Body of pancreas (tissue), 4 donors: ENCODE data around the gene ZNF516. TPM values are rescaled to one million over a fixed set of nuclear protein-coding genes. Genes with fewer than 3 reads are reported as not detected.

ENCODE experiments used
- ATAC-seq: fragments of 150-250 bp; one replicate; pipeline ENCODE4 v1.9.1; 2016
- DNase-seq, 4 donors: peaks; one replicate each; pipeline ENCODE4 v3.0.0-alpha.2; 2019
- H3K27ac ChIP-seq, 4 donors: fragments of 200-600 bp; sonication (generic); 1 replicate in 3 of 4; 2 replicates in 1 of 4; pipeline versions ENCODE4 v1.5.1 to v1.6.1; 2016 to 2019; ENCODE audit warnings: mild to moderate bottlenecking in 1 of 4, mixed read lengths in 1 of 4, moderate library complexity in 1 of 4
- H3K27me3 ChIP-seq, 2 donors: fragments of 200-600 bp; sonication (generic); one replicate each; pipeline ENCODE4 v1.6.0; 2016; ENCODE audit warnings: mild to moderate bottlenecking in 1 of 2
- H3K36me3 ChIP-seq, 2 donors: fragments of 200-600 bp; sonication (generic); replicated peaks in 1 of 2; 2 replicates each; pipeline ENCODE4 v1.5.1; 2016; ENCODE audit warnings: low read depth in 2 of 2; ENCODE audit not compliant: insufficient read depth in 1 of 2
- H3K4me1 ChIP-seq: fragments of 200-600 bp; sonication (generic); one replicate; pipeline ENCODE4 v1.6.0; 2016
- H3K4me3 ChIP-seq, 2 donors: fragments of 200-600 bp; sonication (generic); 1 replicate in 1 of 2; 2 replicates in 1 of 2; pipeline ENCODE4 v1.5.1; 2016 to 2019
- H3K9me3 ChIP-seq, 3 donors: fragments of 200-600 bp; sonication (generic); 1 replicate in 2 of 3; 2 replicates in 1 of 3; pipeline ENCODE4 v1.5.1; 2016
- CTCF ChIP-seq, 7 experiments: fragments of 450-650 bp in 4 of 7; fragments of 200-600 bp in 3 of 7; sonication (generic) in 3 of 7; IDR thresholded peaks; one replicate each; pipeline ENCODE4 v1.5.1; 2016 to 2019; ENCODE audit warnings: antibody characterized with exemption in 7 of 7
- POLR2A ChIP-seq, 3 donors: fragments of 450-650 bp; IDR thresholded peaks; one replicate each; pipeline ENCODE4 v1.6.1; 2016; ENCODE audit warnings: antibody characterized with exemption in 3 of 3, mild to moderate bottlenecking in 2 of 3
- WGBS, 2 donors: methylation state at CpG; one replicate each; pipeline ENCODE4 v1.1.5; 2017; 5-methylcytosine and 5-hydroxymethylcytosine counted together
- intact Hi-C: fragments of 100-400 bp; cut with DNase I; formaldehyde crosslinking; loops from one replicate; pipeline ENCODE4 v1.15.1; 2023
- total RNA-seq, 2 donors: library from RNA; depleted of rRNA; stranded (reverse); fragments of >200 nt; gene quantifications; one replicate each; pipeline ENCODE4 v1.1.0, GENCODE V29; 2016

The ZNF516 gene
- total RNA-seq, 2 donors from 2014 or later = 13.5 to 16.5 TPM

GRCh38 chr18:76464281-76465259 is 30.5 kb downstream of the ZNF516 start:
- intact Hi-C loops = no loop called here
- no peak for TF ChIP-seq CTCF (IDR thresholded peaks at IDR 0.05)
- no peaks in the 10 kb centered on the region for H3K27me3 ChIP-seq
- H3K36me3 ChIP-seq = no peaks in the 10 kb centered on the region
- DNase-seq = no peak
- peaks cover 13% of the 10 kb centered on the region for H3K4me1 ChIP-seq
- no peaks in the 10 kb centered on the region for H3K9me3 ChIP-seq
- 90 to 94% methylated on average over 17 to 18 of the region's 19 CpGs for WGBS, 2 donors
- H3K4me3 ChIP-seq = no peak overlapping the region
- no peak overlapping the region for H3K27ac ChIP-seq
- ATAC-seq = no peak

DNA sequence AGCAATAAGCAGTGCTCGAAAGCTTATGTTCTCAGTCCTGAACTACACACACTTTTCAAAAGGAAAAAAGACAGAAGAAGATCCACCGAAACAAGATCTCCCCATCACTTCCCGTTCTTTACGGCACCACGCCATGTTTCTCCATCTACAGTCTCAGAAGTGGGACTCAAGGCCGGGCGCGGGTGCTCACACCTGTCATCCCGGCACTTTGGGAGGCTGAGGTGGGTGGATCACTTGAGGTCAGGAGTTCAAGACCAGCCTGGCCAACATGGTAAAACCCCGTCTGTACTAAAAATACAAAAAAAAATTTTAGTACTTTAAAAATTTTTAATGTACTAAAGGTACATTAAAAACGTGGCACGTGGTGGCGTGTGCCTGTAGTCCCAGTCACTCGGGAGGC is 31.2 kb downstream of the ZNF516 start:
- Histone ChIP-seq H3K4me3 (no peak overlapping the region), H3K4me1 (peaks cover 20% of the 10 kb centered on the region), H3K36me3 (no peaks in the 10 kb centered on the region), H3K9me3 (no peaks in the 10 kb centered on the region), H3K27me3 (no peaks in the 10 kb centered on the region), H3K27ac (no peak overlapping the region)
- TF ChIP-seq POLR2A (IDR thresholded peaks at IDR 0.05) (no peak), CTCF (IDR thresholded peaks at IDR 0.05) (no peak)
- 89 to 93% methylated on average over 14 of the region's 14 CpGs for WGBS, 2 donors
- no peak for DNase-seq
- no peak for ATAC-seq
- intact Hi-C loops = no loop called here

DNA sequence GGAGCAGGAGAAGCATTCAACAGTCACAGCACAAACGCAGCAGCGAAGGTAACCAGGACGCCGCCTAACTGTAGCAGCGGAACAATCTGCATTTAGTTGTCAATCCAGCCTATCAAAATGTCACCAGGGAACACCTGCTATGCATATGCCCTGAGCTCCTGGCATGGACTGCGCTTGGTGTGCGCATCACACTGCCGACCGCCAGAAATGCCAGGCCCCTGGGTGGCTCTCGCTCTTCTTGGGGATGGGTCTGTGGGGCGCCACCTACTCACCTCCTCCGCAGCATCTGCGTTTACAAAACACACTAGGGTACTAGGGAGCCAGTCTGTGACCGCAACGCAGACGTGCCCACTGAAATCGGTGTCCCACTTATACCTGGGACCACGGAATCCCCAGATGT is 31.7 kb downstream of the ZNF516 start:
- intact Hi-C loops = no loop called here
- Histone ChIP-seq H3K4me3 (no peak overlapping the region), H3K27me3 (no peaks in the 10 kb centered on the region), H3K9me3 (no peaks in the 10 kb centered on the region), H3K4me1 (peaks cover 21% of the 10 kb centered on the region), H3K36me3 (no peaks in the 10 kb centered on the region), H3K27ac (no peak overlapping the region)
- TF ChIP-seq POLR2A (IDR thresholded peaks at IDR 0.05) (no peak), CTCF (IDR thresholded peaks at IDR 0.05) (no peak)
- WGBS, 2 donors = 94 to 95% methylated on average over 13 to 18 of the region's 18 CpGs
- ATAC-seq = no peak
- no peak for DNase-seq

DNA sequence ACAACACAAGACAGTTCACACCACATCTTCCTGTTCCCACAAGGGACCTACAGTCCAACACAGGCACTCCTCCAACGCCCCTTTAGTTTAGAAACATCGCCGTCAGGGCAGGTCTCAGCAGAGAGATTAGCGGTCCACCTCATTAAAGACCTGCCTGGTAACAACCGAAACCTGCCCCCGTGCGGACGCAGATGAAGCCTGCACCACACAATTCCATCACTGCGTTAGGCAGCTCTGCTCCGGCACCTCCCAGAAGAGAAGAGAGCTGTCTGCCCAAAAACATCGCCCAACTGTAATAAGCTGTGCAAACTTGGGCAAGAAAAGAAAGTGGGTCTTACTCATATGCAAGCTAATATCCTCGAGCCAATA is 32.7 kb downstream of the ZNF516 start:
- 93 to 98% methylated on average over 9 to 12 of the region's 12 CpGs for WGBS, 2 donors
- TF ChIP-seq CTCF (IDR thresholded peaks at IDR 0.05) (no peak), POLR2A (IDR thresholded peaks at IDR 0.05) (no peak)

More for the DNA sequence above, 32.7 kb downstream of the ZNF516 start:
- Histone ChIP-seq H3K36me3 (no peaks in the 10 kb centered on the region), H3K27ac (no peak overlapping the region), H3K4me3 (no peak overlapping the region), H3K4me1 (peaks cover 21% of the 10 kb centered on the region), H3K27me3 (no peaks in the 10 kb centered on the region), H3K9me3 (no peaks in the 10 kb centered on the region)
- ATAC-seq (no peak), DNase-seq (no peak)
- intact Hi-C loops = no loop called here
